ENCODE results near the gene TMEM145. TPM values are rescaled to one million over a fixed set of nuclear protein-coding genes. Genes with fewer than 3 reads are reported as not detected.
A peak's percentile ranks its signal among the peaks of the same experiment; 100 is the strongest.

TMEM145 gene
- total RNA-seq, 1 experiment from 2014 or later, result 0.69 TPM

DNA sequence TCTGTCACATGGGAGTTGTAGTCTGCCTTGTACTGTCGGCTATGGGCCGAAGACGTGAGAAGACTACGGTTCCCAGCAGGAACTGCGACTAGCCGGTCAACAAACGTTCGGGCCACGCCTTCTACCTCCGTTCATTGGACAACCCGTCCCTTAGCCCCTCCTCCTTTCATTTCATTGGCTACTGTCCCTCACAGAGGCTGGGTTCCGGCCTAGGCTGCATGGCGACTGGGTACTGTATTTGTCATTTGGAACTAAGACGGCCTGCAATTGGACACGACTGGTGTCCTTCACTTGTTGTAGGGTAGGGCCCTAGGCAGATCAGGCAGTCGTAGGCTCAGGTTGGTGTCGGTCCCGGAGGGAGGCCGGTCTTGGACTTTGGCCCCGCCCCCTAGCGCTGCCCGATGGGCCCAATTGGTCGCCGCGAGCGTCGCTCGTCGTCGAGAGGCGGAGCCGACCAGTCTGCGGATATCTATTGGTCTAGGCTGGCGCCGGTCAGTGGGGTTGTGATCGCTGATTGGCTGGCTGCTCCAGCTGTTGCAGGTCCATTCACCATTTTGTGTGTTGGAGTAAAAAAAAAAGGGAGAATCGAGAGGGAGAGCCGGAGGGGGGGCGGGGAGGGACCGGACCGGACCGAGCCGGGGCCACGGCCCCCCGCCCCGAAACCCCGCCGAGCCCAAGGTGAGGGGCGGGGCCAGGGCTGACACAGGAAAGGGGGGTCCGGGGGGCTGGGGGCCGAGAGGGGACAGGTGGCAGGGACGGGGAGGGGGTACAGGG lies 44.2 kb upstream of the TMEM145 start, which contains the start of gene CIC:
Gene CIC (plus strand): TSS at position 549 of the 774 bp plus-strand sequence. CDS start 2,532 bp downstream, outside the sequence.
- CTCF ChIA-PET, result no interaction called here
- TF ChIP-seq EZH2 (IDR thresholded peaks at IDR 0.05; ENCODE audit: low read length, unreplicated experiment) (no peak), EZH2phosphoT487 (IDR thresholded peaks at IDR 0.05; ENCODE audit: borderline replicate concordance, low read length) (no peak)
- TF ChIP-seq, protein P1, sequence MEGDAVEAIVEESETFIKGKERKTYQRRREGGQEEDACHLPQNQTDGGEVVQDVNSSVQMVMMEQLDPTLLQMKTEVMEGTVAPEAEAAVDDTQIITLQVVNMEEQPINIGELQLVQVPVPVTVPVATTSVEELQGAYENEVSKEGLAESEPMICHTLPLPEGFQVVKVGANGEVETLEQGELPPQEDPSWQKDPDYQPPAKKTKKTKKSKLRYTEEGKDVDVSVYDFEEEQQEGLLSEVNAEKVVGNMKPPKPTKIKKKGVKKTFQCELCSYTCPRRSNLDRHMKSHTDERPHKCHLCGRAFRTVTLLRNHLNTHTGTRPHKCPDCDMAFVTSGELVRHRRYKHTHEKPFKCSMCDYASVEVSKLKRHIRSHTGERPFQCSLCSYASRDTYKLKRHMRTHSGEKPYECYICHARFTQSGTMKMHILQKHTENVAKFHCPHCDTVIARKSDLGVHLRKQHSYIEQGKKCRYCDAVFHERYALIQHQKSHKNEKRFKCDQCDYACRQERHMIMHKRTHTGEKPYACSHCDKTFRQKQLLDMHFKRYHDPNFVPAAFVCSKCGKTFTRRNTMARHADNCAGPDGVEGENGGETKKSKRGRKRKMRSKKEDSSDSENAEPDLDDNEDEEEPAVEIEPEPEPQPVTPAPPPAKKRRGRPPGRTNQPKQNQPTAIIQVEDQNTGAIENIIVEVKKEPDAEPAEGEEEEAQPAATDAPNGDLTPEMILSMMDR (conservative IDR thresholded peaks at IDR 0.05; ENCODE audit: low read depth, low read length), result no peak
- H3K36me3 ChIP-seq (ENCODE audit: low read depth, low read length), result no peaks in the 10 kb centered on the region

DNA sequence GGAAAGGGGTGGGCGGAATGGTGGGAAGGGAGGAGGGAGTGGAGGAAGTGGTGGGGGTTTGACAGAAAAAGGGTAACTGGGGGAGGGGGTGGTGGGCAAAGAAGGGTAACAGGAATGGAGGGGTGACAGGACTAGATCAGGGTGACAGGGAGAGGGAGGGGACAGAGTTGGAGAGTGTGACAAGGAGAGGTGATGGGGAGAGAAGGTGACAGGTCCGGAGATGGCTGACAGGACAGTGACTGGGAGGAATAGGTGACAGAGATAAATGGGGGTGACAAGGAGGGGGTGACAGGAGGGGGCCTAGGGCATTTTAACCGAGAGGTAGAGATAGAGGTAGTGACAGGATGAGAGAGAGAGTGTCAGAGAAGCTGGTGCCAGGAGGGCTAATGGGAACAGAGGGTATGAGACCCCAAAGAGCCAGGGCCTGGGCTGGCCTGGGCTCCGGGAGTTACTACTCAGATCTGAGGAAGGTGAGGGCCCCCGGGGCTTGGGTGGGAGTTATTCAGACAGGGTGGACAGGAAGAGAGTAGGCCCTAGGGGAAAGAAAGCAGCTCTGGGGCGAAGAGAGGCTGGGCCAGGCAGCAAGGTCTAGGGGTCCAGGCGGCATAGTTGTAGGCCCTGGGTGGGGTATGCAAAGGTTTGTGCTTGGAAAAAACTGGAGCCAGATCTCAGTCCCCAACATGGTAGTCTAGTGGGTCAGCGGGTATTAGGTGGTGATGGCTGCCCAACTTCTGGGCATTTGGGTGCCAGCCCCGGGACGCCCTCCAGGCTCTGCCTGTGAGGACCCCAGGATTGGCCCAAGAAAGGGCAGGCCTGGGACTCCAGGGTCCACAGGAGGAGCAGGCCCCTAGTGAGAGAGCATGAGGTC lies 43.4 kb upstream of the TMEM145 start:
- POLR2A ChIA-PET (ENCODE audit: unreplicated experiment), result no interaction called here
- no peaks in the 10 kb centered on the region for H4K20me1 ChIP-seq (ENCODE audit: low read length)
- H3K27me3 ChIP-seq (ENCODE audit: low read length), result no peaks in the 10 kb centered on the region
- H3K4me2 ChIP-seq (ENCODE audit: low read length), result peak overlapping the region; percentile 99
- intact Hi-C loops (cut with micrococcal nuclease), result no loop called here
- H3K27ac ChIP-seq (ENCODE audit: low read length), result peak overlapping the region; percentile 93
- no peaks in the 10 kb centered on the region for H3K36me3 ChIP-seq (ENCODE audit: low read depth, low read length)
- DNase-seq, result no peak
- CTCF ChIA-PET, result interaction anchor here (0.9 kb wide), 1 partner anchor 23 kb away, joined by 3 read pairs; no protein-coding TSS in a partner anchor
- TSS peak; percentile 94 for BruUV-seq (replicated peaks)
- H3K9ac ChIP-seq (ENCODE audit: low read length), result peak overlapping the region; percentile 89
- no peaks in the 10 kb centered on the region for H3K9me2 ChIP-seq (replicated peaks; ENCODE audit: low read length)
- TF ChIP-seq, protein P1 (conservative IDR thresholded peaks at IDR 0.05; ENCODE audit: low read depth, low read length), result no peak
- no peak for TF ChIP-seq EZH2phosphoT487 (IDR thresholded peaks at IDR 0.05; ENCODE audit: borderline replicate concordance, low read length)
- no peak for TF ChIP-seq EZH2 (IDR thresholded peaks at IDR 0.05; ENCODE audit: low read length, unreplicated experiment)
- no peaks in the 10 kb centered on the region for H3F3A ChIP-seq (ENCODE audit: low read length, unreplicated experiment)
- H3K9me3 ChIP-seq (ENCODE audit: low read length), result no peaks in the 10 kb centered on the region
- no peak for ATAC-seq
- H2AFZ ChIP-seq (ENCODE audit: low read length), result peak overlapping the region; percentile 59; the same call in 1 of the 2 replicates
- peaks cover 22% of the 10 kb centered on the region for H3K4me1 ChIP-seq (ENCODE audit: insufficient read depth, low read length)
- H3K4me3 ChIP-seq (ENCODE audit: low read length), result peak overlapping the region; percentile 79
- peaks cover 26% of the 10 kb centered on the region for H3K79me2 ChIP-seq (ENCODE audit: low read length)

More for the DNA sequence above, 44.2 kb upstream of the TMEM145 start, which contains the start of gene CIC:
- Histone ChIP-seq H3K9me2 (replicated peaks; ENCODE audit: low read length) (no peaks in the 10 kb centered on the region), H3K9me3 (ENCODE audit: low read length) (no peaks in the 10 kb centered on the region), H3K4me2 (ENCODE audit: low read length) (peak within 1 kb of the TSS; percentile 99), H2AFZ (ENCODE audit: low read length) (peak within 1 kb of the TSS; percentile 96), H3K4me3 (ENCODE audit: low read length) (peak within 1 kb of the TSS; percentile 80), H3K27me3 (ENCODE audit: low read length) (no peaks in the 10 kb centered on the region), H3K4me1 (ENCODE audit: insufficient read depth, low read length) (peaks cover 22% of the 10 kb centered on the region), H3K79me2 (ENCODE audit: low read length) (peaks cover 26% of the 10 kb centered on the region), H3K9ac (ENCODE audit: low read length) (peak within 1 kb of the TSS; percentile 89), H3K27ac (ENCODE audit: low read length) (peak within 1 kb of the TSS; percentile 93), H4K20me1 (ENCODE audit: low read length) (no peaks in the 10 kb centered on the region), H3F3A (ENCODE audit: low read length, unreplicated experiment) (no peaks in the 10 kb centered on the region)
- BruUV-seq (replicated peaks), result TSS peak; percentile 92
- intact Hi-C loops (cut with micrococcal nuclease), result loop anchor here (1.0 kb wide), 1 partner anchor 13 kb away; no protein-coding TSS in a partner anchor
- DNase-seq (peak; percentile 99), ATAC-seq (peak; percentile 85)
- POLR2A ChIA-PET (ENCODE audit: unreplicated experiment), result no interaction called here
